WTC11 (cell line): ENCODE results near the gene S100B.

Source experiments
- ESRRA ChIP-seq: sonication (generic); formaldehyde crosslinking; IDR thresholded peaks from 2 replicates; pipeline ENCODE4 v1.8.1; 2022; ENCODE audit warnings: mild to moderate bottlenecking, missing genetic modification reagents, borderline replicate concordance
- SMAD3 ChIP-seq: sonication (generic); formaldehyde crosslinking; IDR thresholded peaks from 2 replicates; pipeline ENCODE4 v1.8.0; 2022; ENCODE audit warnings: missing genetic modification reagents, mild to moderate bottlenecking, borderline replicate concordance
- TF ChIP-seq, protein P1 (sequence below): fragments of 200-600 bp; IDR thresholded peaks from 2 replicates; pipeline ENCODE4 v1.8.0; 2022; ENCODE audit warnings: antibody characterized with exemption

DNA sequence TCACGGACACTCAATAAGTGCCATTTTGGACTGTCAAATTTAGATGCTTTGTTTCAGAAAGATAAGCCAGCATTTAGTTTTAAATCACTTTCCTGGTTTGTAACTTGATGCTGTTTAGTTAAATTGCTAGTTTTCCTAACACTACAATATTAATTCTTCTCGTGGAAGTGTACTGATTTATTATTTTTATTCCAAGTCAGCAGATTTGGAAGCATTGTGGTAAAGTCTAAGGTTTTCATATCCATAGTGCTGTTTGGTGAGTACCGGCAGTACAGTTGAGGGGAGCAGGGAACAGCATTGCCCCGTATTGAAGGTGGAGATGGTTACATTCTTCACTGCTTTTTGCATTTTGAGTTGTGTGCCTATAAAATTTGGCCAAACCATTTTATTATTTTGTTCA lies 36.3 kb downstream of the S100B start:
- TF ChIP-seq, protein P1, sequence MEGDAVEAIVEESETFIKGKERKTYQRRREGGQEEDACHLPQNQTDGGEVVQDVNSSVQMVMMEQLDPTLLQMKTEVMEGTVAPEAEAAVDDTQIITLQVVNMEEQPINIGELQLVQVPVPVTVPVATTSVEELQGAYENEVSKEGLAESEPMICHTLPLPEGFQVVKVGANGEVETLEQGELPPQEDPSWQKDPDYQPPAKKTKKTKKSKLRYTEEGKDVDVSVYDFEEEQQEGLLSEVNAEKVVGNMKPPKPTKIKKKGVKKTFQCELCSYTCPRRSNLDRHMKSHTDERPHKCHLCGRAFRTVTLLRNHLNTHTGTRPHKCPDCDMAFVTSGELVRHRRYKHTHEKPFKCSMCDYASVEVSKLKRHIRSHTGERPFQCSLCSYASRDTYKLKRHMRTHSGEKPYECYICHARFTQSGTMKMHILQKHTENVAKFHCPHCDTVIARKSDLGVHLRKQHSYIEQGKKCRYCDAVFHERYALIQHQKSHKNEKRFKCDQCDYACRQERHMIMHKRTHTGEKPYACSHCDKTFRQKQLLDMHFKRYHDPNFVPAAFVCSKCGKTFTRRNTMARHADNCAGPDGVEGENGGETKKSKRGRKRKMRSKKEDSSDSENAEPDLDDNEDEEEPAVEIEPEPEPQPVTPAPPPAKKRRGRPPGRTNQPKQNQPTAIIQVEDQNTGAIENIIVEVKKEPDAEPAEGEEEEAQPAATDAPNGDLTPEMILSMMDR, result no peak
- TF ChIP-seq SMAD3, result no peak
- no peak for TF ChIP-seq ESRRA
